NCI-H446 treated with DMSO at 0.1 percent for 48 hours (cell line): ENCODE data around the gene RARB.

Experiments
- DNase-seq: peaks from one replicate; lab custom pipeline; 2025; lab: John Stamatoyannopoulos, UW

The RARB gene

DNA sequence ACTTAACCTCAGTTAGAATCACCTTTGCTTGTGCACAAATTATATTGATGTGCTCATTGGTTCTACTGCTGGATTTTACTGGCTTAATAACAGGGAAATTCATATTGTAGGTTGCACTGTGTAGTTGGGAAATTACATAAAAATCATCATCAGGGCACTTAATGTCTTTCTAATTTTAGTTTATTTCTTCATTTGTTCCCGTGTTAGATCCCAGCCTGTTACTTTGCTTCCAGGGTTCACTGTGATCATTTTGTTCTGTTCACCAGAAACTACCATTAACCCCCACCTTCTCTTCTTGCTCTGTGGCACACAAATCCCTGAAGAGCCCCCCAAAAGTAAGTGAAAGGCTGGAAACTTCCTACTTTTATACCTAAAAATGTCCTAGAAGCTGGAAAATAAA is 80.4 kb downstream of the RARB start:
- no peak for DNase-seq

DNA sequence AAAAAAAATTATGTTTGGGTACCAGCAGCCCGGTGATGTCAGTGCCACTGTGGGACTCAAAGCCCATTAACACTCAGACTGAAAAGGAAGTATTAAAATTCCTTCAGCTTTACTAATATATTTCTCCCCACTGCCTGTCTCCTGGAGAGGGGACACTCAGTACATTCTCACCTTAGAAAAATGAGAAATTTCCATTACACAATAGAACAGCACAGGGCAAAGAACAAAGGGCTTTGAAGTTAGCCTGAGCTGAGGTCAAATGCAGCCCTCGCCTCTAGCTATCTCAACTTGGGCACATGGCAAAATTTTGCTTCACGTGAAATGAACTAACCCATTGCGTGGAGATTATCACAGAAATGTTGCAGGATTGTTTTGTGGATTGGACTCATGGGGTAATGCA is 80.8 kb downstream of the RARB start:
- DNase-seq = no peak

GRCh38 chr3:25510797-25511196 is 82.7 kb downstream of the RARB start:
- DNase-seq = no peak

- DNase-seq = no peak
Observed at GRCh38 chr3:25511972-25512721, 84.1 kb downstream of the RARB start.

DNA sequence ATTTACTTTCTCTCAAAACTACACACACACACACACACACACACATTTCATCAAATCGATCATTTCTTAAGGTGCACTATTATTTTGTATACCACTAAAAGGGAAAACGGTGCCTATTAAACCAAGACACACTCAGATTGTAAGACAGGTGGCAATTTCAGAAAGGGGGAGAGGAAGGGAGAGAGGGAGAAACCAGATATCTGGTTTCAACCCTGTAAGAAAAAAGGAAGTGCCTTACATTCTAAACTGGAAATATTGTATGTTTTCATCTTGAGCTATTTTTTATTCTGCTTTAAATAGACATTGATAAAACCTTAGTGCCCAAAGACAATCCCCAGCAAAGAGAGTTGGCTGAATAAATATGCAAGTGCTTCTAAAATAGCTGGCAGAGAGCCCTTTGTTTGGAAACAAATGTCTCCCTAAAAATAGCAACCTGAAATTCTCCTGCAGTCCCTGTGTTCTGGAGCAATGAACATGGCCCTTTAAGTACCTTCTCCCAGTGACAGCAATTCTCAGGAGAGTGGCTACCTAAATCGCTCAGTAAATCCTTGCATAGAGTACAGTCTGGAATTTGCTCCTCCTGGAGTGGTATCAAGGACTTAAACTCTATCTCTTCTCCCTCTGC is 85.7 kb downstream of the RARB start:
- no peak for DNase-seq

DNA sequence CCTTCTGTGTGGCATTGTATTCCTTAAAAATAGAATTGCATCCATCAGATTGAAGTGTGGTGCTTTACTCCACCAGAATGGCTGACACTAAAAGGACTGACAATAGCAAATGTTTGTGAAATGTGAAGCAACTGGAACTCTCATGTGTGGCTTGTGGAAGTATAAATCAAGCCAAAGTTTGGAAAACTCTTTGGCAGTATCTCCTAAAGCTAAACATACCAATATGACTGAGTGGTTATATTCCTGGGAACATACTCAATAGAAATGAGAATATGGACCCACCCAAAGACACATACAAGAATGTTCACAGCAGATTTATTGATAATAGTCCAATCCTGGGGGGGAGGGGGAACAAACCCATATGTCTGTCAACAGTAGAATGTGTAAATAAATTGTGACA is 87.1 kb downstream of the RARB start:
- no peak for DNase-seq

- DNase-seq = no peak
Observed at GRCh38 chr3:25520926-25521559, 93.0 kb downstream of the RARB start.

DNA sequence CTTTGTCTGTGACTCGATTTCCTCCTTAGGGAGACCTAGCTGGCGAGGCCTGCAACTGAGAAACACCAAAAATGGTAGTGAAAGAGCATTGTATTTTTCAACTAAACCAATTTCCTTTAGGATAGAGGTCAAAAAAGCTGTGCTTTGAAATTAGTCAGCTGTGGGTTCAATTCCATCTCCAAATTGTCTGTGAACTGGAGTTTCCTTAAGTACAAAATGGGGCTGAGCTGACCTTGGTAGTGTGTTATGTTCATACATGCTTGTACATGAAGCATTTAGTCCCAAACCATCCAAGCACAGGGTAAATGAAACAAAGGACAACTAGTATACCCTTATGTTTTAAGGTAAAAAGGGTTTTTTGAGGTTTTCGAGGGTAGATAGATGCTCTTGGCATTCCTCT is 99.3 kb downstream of the RARB start:
- DNase-seq = no peak

GRCh38 chr3:25527801-25528200 is 99.7 kb downstream of the RARB start:
- peak; percentile 93 for DNase-seq

GRCh38 chr3:25531971-25532370 is 103.9 kb downstream of the RARB start:
- no peak for DNase-seq

- no peak for DNase-seq
Observed at GRCh38 chr3:25532431-25533162, 104.5 kb downstream of the RARB start.

DNA sequence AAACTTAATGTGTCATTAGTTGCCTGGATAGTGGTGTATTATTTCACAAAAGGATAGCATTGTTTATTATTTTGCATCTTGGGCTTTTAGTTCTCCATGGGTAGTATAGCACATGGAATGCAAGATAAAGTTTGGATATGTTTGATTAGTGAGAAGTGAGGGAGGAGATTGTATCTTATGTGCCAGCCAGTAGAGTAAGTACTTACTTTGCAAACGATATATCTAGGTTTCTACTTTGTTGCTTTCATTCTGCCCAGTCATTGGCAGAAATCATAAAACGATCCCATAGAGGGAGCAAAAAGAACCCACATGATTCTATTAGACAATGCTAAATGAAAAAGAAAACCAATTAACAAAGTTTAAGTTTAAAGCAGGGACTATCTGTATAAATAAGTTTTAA is 105.3 kb downstream of the RARB start:
- no peak for DNase-seq

- DNase-seq = no peak
Observed at GRCh38 chr3:25534007-25534406, 105.9 kb downstream of the RARB start.

DNA sequence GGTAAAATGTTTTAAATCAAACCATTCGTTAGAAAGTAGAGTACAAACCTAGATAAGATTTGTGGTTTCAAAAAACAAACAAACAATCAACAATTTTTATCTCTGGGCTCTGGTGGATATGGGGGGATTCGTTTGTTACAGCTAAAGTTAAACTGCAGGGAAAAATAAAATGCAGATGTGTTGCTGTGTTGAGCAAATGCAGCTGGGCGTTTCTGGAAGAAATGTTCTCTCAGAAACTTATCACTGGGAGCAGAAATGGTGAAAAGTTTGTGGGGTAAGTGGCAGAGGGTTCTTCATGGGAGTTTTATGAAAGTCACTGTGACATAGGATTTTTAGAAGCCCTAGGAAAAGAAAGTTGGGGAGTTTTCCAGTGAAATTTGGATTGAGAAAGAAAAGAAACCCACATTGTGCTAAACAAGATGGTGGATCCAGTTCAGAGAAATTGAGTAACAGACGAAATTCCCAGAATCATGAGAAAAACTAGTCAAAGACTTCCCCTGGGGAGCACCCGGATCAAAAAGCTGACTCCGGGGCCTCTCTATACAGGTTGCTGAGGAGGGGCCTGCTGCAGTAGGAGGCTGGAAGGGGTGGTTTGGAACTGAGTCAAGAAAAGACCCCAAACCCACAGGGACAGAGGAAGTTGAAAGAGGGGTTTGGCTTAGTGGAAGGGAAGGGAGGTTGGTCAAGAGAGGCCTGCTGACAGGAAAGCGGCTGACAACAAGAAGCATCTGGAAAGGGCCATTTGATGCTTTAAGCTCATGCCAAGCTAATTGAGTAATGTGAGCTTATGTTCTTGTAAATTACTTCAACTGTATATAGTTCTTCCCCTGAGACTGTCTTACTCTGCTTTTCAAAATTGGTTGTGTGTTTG is 108.7 kb downstream of the RARB start:
- DNase-seq = no peak

GRCh38 chr3:25537516-25537915 is 109.5 kb downstream of the RARB start:
- no peak for DNase-seq

GRCh38 chr3:25540273-25540672 is 112.2 kb downstream of the RARB start:
- no peak for DNase-seq

DNA sequence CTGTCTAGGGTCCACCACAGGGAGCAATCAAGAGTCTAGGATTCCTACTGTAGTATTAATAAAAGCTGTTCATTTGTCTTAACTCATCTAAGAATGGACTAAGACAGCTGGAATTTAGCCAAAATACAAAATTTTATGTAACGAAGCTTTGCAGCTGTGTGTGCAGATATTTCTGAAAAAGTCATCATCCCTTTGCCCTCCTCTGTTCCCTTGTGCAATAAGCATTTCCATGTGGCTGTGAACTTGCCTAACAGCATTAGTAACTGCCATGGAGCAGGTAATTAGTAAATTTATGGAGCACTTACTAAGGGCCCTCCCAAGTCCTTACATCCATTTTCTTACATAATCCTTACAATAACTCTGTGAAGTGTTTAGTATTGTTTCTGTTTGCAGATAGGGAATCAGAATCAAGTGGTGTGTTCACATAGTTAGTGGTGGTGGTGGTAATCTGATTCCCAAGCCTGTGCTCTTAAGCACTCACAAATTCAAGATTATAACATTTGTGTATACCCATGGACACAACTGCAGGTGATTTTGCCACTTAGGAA is 114.5 kb downstream of the RARB start:
- DNase-seq = no peak

- no peak for DNase-seq
Observed at GRCh38 chr3:25547103-25547502, 119.0 kb downstream of the RARB start.

GRCh38 chr3:25547943-25548674 is 120.0 kb downstream of the RARB start:
- DNase-seq = no peak

GRCh38 chr3:25548836-25549235 is 120.8 kb downstream of the RARB start:
- DNase-seq = no peak

DNA sequence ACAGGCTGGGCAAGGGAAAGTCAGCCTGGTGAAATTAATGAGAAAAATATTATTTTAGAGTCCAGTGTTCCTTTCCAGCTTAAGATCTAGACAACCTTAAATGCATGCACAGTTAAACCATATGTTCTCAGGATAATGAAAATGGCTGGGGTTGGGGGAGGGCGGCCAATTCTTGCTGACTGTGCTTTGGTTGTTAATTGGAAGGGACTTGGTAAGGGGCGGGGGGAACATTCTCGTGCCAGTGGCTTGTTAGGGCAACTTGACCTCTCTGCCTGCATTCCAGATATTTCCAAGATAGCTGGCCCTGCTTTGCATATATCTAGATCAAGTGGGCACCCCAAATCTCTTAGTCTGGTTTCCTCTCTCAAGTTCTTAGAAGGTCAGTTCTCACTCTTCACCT is 124.2 kb downstream of the RARB start:
- DNase-seq = no peak
